ENCODE data around the gene ATP9B. TPM values are rescaled to one million over a fixed set of nuclear protein-coding genes. Genes with fewer than 3 reads are reported as not detected.

Gene ATP9B
- total RNA-seq, 1 experiment from 2014 or later: 10.7 TPM

- no peak for DNase-seq (ENCODE audit: low read depth in 1 of 2, low spot score in 2 of 2)
- no peaks in the 10 kb centered on the region for H3K27me3 ChIP-seq (replicated peaks)
- H3K9me3 ChIP-seq (replicated peaks): no peaks in the 10 kb centered on the region
- no peak overlapping the region for H3K27ac ChIP-seq
- no peaks in the 10 kb centered on the region for H3K4me1 ChIP-seq (replicated peaks)
- H3K36me3 ChIP-seq: no peaks in the 10 kb centered on the region; the same call in 1 of the 2 replicates
- no peak overlapping the region for H3K4me3 ChIP-seq
Observed at GRCh38 chr18:79355433-79356335, 286.5 kb downstream of the ATP9B start.

GRCh38 chr18:79356435-79356834 is 287.2 kb downstream of the ATP9B start:
- H3K27me3 ChIP-seq (replicated peaks): no peaks in the 10 kb centered on the region
- H3K4me3 ChIP-seq: no peak overlapping the region
- H3K27ac ChIP-seq: no peak overlapping the region
- no peaks in the 10 kb centered on the region for H3K9me3 ChIP-seq (replicated peaks)
- no peaks in the 10 kb centered on the region; the same call in 1 of the 2 replicates for H3K36me3 ChIP-seq
- DNase-seq (ENCODE audit: low read depth in 1 of 2, low spot score in 2 of 2): no peak
- H3K4me1 ChIP-seq (replicated peaks): peaks cover 5% of the 10 kb centered on the region

GRCh38 chr18:79360933-79361332 is 291.7 kb downstream of the ATP9B start:
- peaks cover 21% of the 10 kb centered on the region for H3K4me1 ChIP-seq (replicated peaks)
- H3K27ac ChIP-seq: no peak overlapping the region
- H3K9me3 ChIP-seq (replicated peaks): no peaks in the 10 kb centered on the region
- no peaks in the 10 kb centered on the region for H3K36me3 ChIP-seq
- no peak for DNase-seq (ENCODE audit: low read depth in 1 of 2, low spot score in 2 of 2)
- no peak overlapping the region for H3K4me3 ChIP-seq
- H3K27me3 ChIP-seq (replicated peaks): no peaks in the 10 kb centered on the region

GRCh38 chr18:79361766-79362522 is 292.8 kb downstream of the ATP9B start:
- H3K27ac ChIP-seq: peak overlapping the region; percentile 5; the same call in 1 of the 2 replicates

GRCh38 chr18:79365701-79366100 is 296.5 kb downstream of the ATP9B start:
- Histone ChIP-seq H3K4me1 (replicated peaks) (peaks cover 29% of the 10 kb centered on the region), H3K4me3 (no peak overlapping the region), H3K27me3 (replicated peaks) (no peaks in the 10 kb centered on the region), H3K9me3 (replicated peaks) (no peaks in the 10 kb centered on the region), H3K36me3 (no peaks in the 10 kb centered on the region), H3K27ac (no peak overlapping the region)
- DNase-seq (ENCODE audit: low read depth in 1 of 2, low spot score in 2 of 2): peak in 1 of 2 experiments; percentile 36

More at GRCh38 chr18:79361766-79362522, 292.8 kb downstream of the ATP9B start:
- Histone ChIP-seq H3K27me3 (replicated peaks) (no peaks in the 10 kb centered on the region), H3K9me3 (replicated peaks) (no peaks in the 10 kb centered on the region), H3K4me3 (no peak overlapping the region), H3K36me3 (no peaks in the 10 kb centered on the region), H3K4me1 (replicated peaks) (peaks cover 29% of the 10 kb centered on the region)
- DNase-seq (ENCODE audit: low read depth in 1 of 2, low spot score in 2 of 2): peak; percentile 73 to 74

- no peak overlapping the region for H3K27ac ChIP-seq
- DNase-seq (ENCODE audit: low read depth in 1 of 2, low spot score in 2 of 2): peak; percentile 64 to 89
- H3K27me3 ChIP-seq (replicated peaks): no peaks in the 10 kb centered on the region
- H3K4me3 ChIP-seq: no peak overlapping the region
- H3K36me3 ChIP-seq: no peaks in the 10 kb centered on the region
- no peaks in the 10 kb centered on the region for H3K9me3 ChIP-seq (replicated peaks)
- H3K4me1 ChIP-seq (replicated peaks): peaks cover 24% of the 10 kb centered on the region
Observed at GRCh38 chr18:79366177-79367094, 297.2 kb downstream of the ATP9B start.

- no peaks in the 10 kb centered on the region for H3K36me3 ChIP-seq
- DNase-seq (ENCODE audit: low read depth in 1 of 2, low spot score in 2 of 2): peak in 1 of 2 experiments; percentile 22
Observed at GRCh38 chr18:79367480-79367879, 298.3 kb downstream of the ATP9B start.

GRCh38 chr18:79367989-79368388 is 298.8 kb downstream of the ATP9B start:
- H3K27me3 ChIP-seq (replicated peaks): no peaks in the 10 kb centered on the region
- no peak overlapping the region for H3K27ac ChIP-seq
- no peaks in the 10 kb centered on the region for H3K9me3 ChIP-seq (replicated peaks)
- DNase-seq (ENCODE audit: low read depth in 1 of 2, low spot score in 2 of 2): peak in 1 of 2 experiments; percentile 45
- no peak overlapping the region for H3K4me3 ChIP-seq
- H3K4me1 ChIP-seq (replicated peaks): peaks cover 12% of the 10 kb centered on the region
- no peaks in the 10 kb centered on the region for H3K36me3 ChIP-seq

More at GRCh38 chr18:79367480-79367879, 298.3 kb downstream of the ATP9B start:
- H3K9me3 ChIP-seq (replicated peaks): no peaks in the 10 kb centered on the region
- no peak overlapping the region for H3K4me3 ChIP-seq
- H3K27me3 ChIP-seq (replicated peaks): no peaks in the 10 kb centered on the region
- no peak overlapping the region for H3K27ac ChIP-seq
- H3K4me1 ChIP-seq (replicated peaks): peaks cover 14% of the 10 kb centered on the region

- DNase-seq (ENCODE audit: low read depth in 1 of 2, low spot score in 2 of 2): no peak
- Histone ChIP-seq H3K36me3 (no peaks in the 10 kb centered on the region), H3K4me3 (no peak overlapping the region), H3K27me3 (replicated peaks) (no peaks in the 10 kb centered on the region), H3K27ac (no peak overlapping the region), H3K9me3 (replicated peaks) (no peaks in the 10 kb centered on the region), H3K4me1 (replicated peaks) (peaks cover 12% of the 10 kb centered on the region)
Observed at GRCh38 chr18:79368681-79369080, 299.5 kb downstream of the ATP9B start.

- no peak overlapping the region for H3K4me3 ChIP-seq
- DNase-seq (ENCODE audit: low read depth in 1 of 2, low spot score in 2 of 2): peak in 1 of 2 experiments; percentile 22
- no peak overlapping the region for H3K27ac ChIP-seq
- H3K4me1 ChIP-seq (replicated peaks): peaks cover 1% of the 10 kb centered on the region
- no peaks in the 10 kb centered on the region for H3K9me3 ChIP-seq (replicated peaks)
- H3K27me3 ChIP-seq (replicated peaks): no peaks in the 10 kb centered on the region
- no peaks in the 10 kb centered on the region for H3K36me3 ChIP-seq
Observed at GRCh38 chr18:79371561-79372121, 302.4 kb downstream of the ATP9B start.

GRCh38 chr18:79372461-79372860 is 303.3 kb downstream of the ATP9B start:
- H3K27ac ChIP-seq: no peak overlapping the region
- no peaks in the 10 kb centered on the region for H3K36me3 ChIP-seq
- H3K4me1 ChIP-seq (replicated peaks): no peaks in the 10 kb centered on the region
- no peak for DNase-seq (ENCODE audit: low read depth in 1 of 2, low spot score in 2 of 2)
- no peaks in the 10 kb centered on the region for H3K9me3 ChIP-seq (replicated peaks)
- no peak overlapping the region for H3K4me3 ChIP-seq
- H3K27me3 ChIP-seq (replicated peaks): no peaks in the 10 kb centered on the region

- no peaks in the 10 kb centered on the region for H3K9me3 ChIP-seq (replicated peaks)
- H3K27me3 ChIP-seq (replicated peaks): no peaks in the 10 kb centered on the region
- no peak overlapping the region for H3K4me3 ChIP-seq
- H3K4me1 ChIP-seq (replicated peaks): no peaks in the 10 kb centered on the region
- H3K36me3 ChIP-seq: no peaks in the 10 kb centered on the region
- H3K27ac ChIP-seq: no peak overlapping the region
- DNase-seq (ENCODE audit: low read depth in 1 of 2, low spot score in 2 of 2): no peak
Observed at GRCh38 chr18:79372991-79373390, 303.8 kb downstream of the ATP9B start.

- no peaks in the 10 kb centered on the region; the same call in 1 of the 2 replicates for H3K4me1 ChIP-seq (replicated peaks)
- no peaks in the 10 kb centered on the region for H3K27me3 ChIP-seq (replicated peaks)
- no peaks in the 10 kb centered on the region for H3K9me3 ChIP-seq (replicated peaks)
- H3K27ac ChIP-seq: no peak overlapping the region
- H3K36me3 ChIP-seq: no peaks in the 10 kb centered on the region
- H3K4me3 ChIP-seq: no peak overlapping the region
- peak in 1 of 2 experiments; percentile 32 for DNase-seq (ENCODE audit: low read depth in 1 of 2, low spot score in 2 of 2)
Observed at GRCh38 chr18:79373736-79374135, 304.5 kb downstream of the ATP9B start.

All from SJSA1 (cell line).